ENCODE data around the gene COL24A1.

- no peak for TF ChIP-seq CTCF (IDR thresholded peaks at IDR 0.05)
- TF ChIP-seq POLR2A (IDR thresholded peaks at IDR 0.05; ENCODE audit: low read depth), result no peak
- no peak for TF ChIP-seq EP300 (IDR thresholded peaks at IDR 0.05)
These were observed 289.4 kb downstream of the COL24A1 start for GRCh38 chr1:85867189-85867588.
